ENCODE measurements around the gene ZNF407.

ZNF407 gene, protein sequence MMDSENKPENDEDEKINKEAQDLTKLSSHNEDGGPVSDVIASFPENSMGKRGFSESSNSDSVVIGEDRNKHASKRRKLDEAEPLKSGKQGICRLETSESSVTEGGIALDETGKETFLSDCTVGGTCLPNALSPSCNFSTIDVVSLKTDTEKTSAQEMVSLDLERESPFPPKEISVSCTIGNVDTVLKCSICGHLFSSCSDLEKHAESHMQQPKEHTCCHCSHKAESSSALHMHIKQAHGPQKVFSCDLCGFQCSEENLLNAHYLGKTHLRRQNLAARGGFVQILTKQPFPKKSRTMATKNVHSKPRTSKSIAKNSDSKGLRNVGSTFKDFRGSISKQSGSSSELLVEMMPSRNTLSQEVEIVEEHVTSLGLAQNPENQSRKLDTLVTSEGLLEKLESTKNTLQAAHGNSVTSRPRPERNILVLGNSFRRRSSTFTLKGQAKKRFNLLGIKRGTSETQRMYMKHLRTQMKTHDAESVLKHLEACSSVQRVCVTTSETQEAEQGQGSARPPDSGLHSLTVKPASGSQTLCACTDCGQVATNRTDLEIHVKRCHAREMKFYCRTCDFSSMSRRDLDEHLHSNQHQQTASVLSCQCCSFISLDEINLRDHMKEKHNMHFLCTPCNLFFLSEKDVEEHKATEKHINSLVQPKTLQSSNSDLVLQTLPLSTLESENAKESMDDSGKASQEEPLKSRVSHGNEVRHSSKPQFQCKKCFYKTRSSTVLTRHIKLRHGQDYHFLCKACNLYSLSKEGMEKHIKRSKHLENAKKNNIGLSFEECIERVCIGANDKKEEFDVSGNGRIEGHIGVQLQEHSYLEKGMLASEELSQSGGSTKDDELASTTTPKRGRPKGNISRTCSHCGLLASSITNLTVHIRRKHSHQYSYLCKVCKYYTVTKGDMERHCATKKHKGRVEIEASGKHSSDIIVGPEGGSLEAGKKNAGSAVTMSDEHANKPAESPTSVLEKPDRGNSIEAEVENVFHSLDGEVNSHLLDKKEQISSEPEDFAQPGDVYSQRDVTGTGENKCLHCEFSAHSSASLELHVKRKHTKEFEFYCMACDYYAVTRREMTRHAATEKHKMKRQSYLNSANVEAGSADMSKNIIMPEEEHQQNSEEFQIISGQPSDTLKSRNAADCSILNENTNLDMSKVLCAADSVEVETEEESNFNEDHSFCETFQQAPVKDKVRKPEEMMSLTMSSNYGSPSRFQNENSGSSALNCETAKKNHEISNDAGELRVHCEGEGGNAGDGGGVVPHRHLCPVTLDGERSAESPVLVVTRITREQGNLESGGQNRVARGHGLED (N-terminal part only)

DNA sequence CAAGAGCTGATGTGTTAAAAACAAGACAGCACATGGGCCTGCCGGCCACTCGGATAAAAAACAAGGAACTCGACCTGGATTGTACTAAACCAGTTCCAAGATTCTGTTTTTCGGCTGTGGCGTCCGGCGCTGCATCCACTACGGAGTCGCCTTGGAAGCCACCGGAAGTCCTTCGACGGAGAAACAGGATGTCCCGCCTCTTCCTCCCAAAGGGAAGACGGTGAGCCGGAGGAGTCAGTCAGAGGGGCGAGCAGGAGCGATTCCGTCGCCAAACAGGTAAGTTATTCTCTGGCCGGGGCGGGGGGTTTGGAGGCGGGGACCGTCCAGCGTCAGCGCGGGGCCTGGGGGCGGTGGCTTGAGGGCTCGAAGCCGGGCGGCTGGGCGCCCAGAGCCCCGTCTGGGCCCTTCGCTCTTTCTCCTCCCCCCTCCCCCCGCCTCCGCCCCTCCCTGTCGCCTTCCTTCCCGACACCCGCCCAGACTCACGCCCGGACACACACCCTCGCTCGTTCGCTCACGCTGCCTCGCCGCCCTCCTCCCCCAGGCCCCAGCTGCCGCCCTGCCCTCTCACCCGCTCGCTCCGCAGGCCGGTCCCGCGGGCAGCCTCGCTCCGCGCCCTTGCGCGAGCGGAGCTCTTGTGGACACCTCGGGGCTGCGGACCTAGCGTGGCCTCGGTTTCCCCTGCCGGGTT lies at the start of gene ZNF407:
ZNF407 (plus strand) TSS at position 209 of the 688 bp plus-strand sequence. CDS start 33,150 bp downstream, outside the sequence.
- H3K4me1 ChIP-seq (ENCODE audit: insufficient read depth, low read length): peaks cover 37% of the 10 kb centered on the region
- H3K9me3 ChIP-seq (ENCODE audit: insufficient read depth, low read length, severe bottlenecking): no peaks in the 10 kb centered on the region
- peaks cover 14% of the 10 kb centered on the region for H3K36me3 ChIP-seq (ENCODE audit: insufficient read depth, low read length)
- ATAC-seq (ENCODE audit: insufficient read depth, low read depth) (peak; percentile 83), DNase-seq (peak; percentile 88)
- no peaks in the 10 kb centered on the region for H3K27me3 ChIP-seq (ENCODE audit: insufficient read depth, low read length, poor library complexity)
- peak within 1 kb of the TSS; percentile 83 for H3K4me2 ChIP-seq (ENCODE audit: insufficient read depth, low read length)
- H3K4me3 ChIP-seq (ENCODE audit: low read depth in 1 of 2, low read length in 2 of 2): peak within 1 kb of the TSS; percentile 40 to 93
- H3K27ac ChIP-seq (ENCODE audit: low read length): peak within 1 kb of the TSS; percentile 95
- TF ChIP-seq CTCF (IDR thresholded peaks at IDR 0.05; ENCODE audit: borderline replicate concordance, extremely low read depth, low read length, poor library complexity, severe bottlenecking) (no peak), EZH2 (IDR thresholded peaks at IDR 0.05; ENCODE audit: borderline replicate concordance, low read depth, low read length, severe bottlenecking) (no peak)
- peaks cover 10% of the 10 kb centered on the region for H4K20me1 ChIP-seq (ENCODE audit: insufficient read depth, low read length)
- H2AFZ ChIP-seq (ENCODE audit: low read depth, low read length): peak within 1 kb of the TSS; percentile 90
- peaks cover 69% of the 10 kb centered on the region for H3K79me2 ChIP-seq (ENCODE audit: insufficient read depth, low read length)
- H3K9ac ChIP-seq (ENCODE audit: low read depth, low read length): peak within 1 kb of the TSS; percentile 86

GRCh38 chr18:74549591-74550104 lies 48.0 kb upstream of the ZNF407 start:
- H3K4me3 ChIP-seq (ENCODE audit: low read depth in 1 of 2, low read length in 2 of 2): no peak overlapping the region
- H3K79me2 ChIP-seq (ENCODE audit: insufficient read depth, low read length): no peaks in the 10 kb centered on the region
- no peaks in the 10 kb centered on the region for H4K20me1 ChIP-seq (ENCODE audit: insufficient read depth, low read length)
- H3K36me3 ChIP-seq (ENCODE audit: insufficient read depth, low read length): no peaks in the 10 kb centered on the region
- H3K27me3 ChIP-seq (ENCODE audit: insufficient read depth, low read length, poor library complexity): no peaks in the 10 kb centered on the region
- peaks cover 4% of the 10 kb centered on the region for H3K9me3 ChIP-seq (ENCODE audit: insufficient read depth, low read length, severe bottlenecking)
- H2AFZ ChIP-seq (ENCODE audit: low read depth, low read length): no peak overlapping the region
- no peak for DNase-seq
- no peak overlapping the region for H3K4me2 ChIP-seq (ENCODE audit: insufficient read depth, low read length)
- TF ChIP-seq CTCF (IDR thresholded peaks at IDR 0.05; ENCODE audit: borderline replicate concordance, extremely low read depth, low read length, poor library complexity, severe bottlenecking): no peak
- TF ChIP-seq EZH2 (IDR thresholded peaks at IDR 0.05; ENCODE audit: borderline replicate concordance, low read depth, low read length, severe bottlenecking): no peak
- H3K9ac ChIP-seq (ENCODE audit: low read depth, low read length): no peak overlapping the region
- no peak overlapping the region for H3K27ac ChIP-seq (ENCODE audit: low read length)
- no peaks in the 10 kb centered on the region for H3K4me1 ChIP-seq (ENCODE audit: insufficient read depth, low read length)
- no peak for ATAC-seq (ENCODE audit: insufficient read depth, low read depth)

DNA sequence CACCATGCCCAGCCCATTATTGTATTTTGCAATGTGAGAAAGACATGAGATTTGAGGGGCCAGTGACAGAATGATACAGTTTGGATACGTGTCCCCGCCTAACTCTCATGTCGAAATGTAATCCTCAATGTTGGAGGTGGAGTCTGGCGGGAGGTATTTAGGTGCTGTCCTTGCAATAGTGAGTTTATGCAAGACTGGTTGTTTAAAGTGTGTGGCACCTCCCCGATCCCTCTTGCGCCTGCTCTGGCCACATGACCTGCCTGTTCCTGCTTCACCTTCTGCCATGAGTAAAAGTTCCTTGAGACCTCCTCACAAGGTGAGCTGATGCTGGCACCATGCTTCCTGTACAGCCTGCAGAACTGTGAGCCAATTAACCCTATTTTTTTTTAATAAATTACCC lies 46.8 kb upstream of the ZNF407 start:
- no peak overlapping the region for H3K9ac ChIP-seq (ENCODE audit: low read depth, low read length)
- TF ChIP-seq CTCF (IDR thresholded peaks at IDR 0.05; ENCODE audit: borderline replicate concordance, extremely low read depth, low read length, poor library complexity, severe bottlenecking): no peak
- no peak for TF ChIP-seq EZH2 (IDR thresholded peaks at IDR 0.05; ENCODE audit: borderline replicate concordance, low read depth, low read length, severe bottlenecking)
- H3K27me3 ChIP-seq (ENCODE audit: insufficient read depth, low read length, poor library complexity): no peaks in the 10 kb centered on the region
- H3K79me2 ChIP-seq (ENCODE audit: insufficient read depth, low read length): no peaks in the 10 kb centered on the region
- ATAC-seq (ENCODE audit: insufficient read depth, low read depth) (no peak), DNase-seq (no peak)
- no peaks in the 10 kb centered on the region for H4K20me1 ChIP-seq (ENCODE audit: insufficient read depth, low read length)
- no peak overlapping the region for H3K4me3 ChIP-seq (ENCODE audit: low read depth in 1 of 2, low read length in 2 of 2)
- no peak overlapping the region for H3K4me2 ChIP-seq (ENCODE audit: insufficient read depth, low read length)
- no peaks in the 10 kb centered on the region for H3K36me3 ChIP-seq (ENCODE audit: insufficient read depth, low read length)
- H3K9me3 ChIP-seq (ENCODE audit: insufficient read depth, low read length, severe bottlenecking): peaks cover 4% of the 10 kb centered on the region
- H3K27ac ChIP-seq (ENCODE audit: low read length): no peak overlapping the region
- H3K4me1 ChIP-seq (ENCODE audit: insufficient read depth, low read length): no peaks in the 10 kb centered on the region
- H2AFZ ChIP-seq (ENCODE audit: low read depth, low read length): no peak overlapping the region

Measured in DND-41 (cell line).